SKM-1 (cell line): ENCODE results near the gene SYT11.
A peak's percentile ranks its signal among the peaks of the same experiment; 100 is the strongest.
"Not testable (repeated sequence)": the region's sequence is repeated elsewhere in the genome, so short reads cannot be mapped to it uniquely, and the experiment has no call there.

Experiments
- DNase-seq: peaks from one replicate; lab custom pipeline; 2025; ENCODE audit not compliant: unreplicated experiment; lab: John Stamatoyannopoulos, UW

The SYT11 gene

GRCh38 chr1:155896476-155896875 is 37.1 kb downstream of the SYT11 start:
- DNase-seq, result not testable (repeated sequence)

DNA sequence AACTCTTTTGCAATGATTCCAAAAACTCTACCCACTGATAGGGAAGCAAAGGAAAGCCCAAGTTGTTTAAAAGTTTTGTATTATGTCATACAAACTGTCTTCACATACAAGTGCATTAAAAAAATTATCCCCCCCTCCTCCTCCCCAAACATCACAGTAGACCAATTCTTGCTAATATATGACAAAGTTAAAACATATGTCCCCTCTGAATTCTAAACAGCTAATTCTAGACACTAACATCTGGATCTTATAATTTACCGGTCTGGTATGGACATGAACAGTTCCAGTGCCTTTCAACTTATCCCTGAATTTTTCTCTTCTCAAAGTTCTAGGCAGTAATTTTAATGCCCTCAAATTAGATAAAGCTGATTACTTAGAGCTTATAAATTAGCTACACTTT is 38.4 kb downstream of the SYT11 start:
- no peak for DNase-seq

DNA sequence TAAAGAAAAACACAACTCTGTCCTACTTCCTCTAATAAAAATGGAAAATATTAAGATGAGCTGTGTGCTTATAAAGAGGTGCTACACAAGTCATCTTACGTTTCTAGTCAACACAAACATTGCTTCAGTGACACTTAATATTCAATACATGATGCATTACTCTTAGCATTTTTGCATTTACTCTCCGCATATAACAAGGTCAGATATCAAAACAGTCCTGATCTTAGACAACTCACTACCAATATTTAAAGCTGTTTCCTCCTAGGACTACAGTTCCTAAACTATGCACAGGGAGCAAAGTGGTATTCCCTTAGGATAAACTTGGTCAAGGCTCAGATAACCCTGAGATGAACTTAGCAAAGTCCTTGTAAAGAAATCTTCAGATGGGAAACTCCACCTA is 39.5 kb downstream of the SYT11 start:
- no peak for DNase-seq

DNA sequence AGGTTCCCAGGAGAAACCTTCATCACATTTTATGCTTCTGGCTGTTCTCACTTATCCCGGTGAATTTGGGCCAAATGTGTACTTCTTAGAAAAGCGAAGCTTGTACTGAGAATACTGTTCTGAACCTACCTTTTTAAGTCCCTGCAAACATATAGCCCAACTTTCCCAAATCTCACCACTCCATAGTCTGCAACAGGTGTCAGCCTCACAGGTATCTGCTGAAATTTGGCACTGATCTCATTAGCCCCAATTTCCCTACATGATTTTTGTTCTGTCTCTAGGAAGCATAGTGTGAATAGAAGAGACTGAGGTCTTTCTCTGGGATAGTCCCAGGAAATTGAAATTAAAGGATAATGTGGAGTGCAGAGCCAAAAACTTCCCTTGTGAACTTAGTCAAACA is 40.3 kb downstream of the SYT11 start:
- DNase-seq, result no peak

DNA sequence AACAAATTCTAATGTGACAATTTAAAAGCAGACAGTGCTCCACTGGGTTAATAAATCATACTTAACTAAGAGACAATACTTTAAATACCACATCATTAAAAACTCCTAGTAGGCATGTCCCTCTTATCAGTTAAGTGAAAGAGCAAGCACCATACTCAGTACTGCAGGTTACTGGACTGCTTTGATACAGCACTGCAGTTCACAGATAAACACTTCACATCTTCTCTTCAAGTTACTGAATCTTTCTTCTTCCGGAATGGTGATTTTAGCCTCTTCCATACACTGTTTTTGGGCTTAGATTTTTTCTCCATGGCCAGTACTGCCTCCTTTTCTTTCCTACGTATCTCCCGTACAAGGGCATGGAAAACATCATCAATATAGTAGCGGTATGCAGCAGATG is 40.8 kb downstream of the SYT11 start:
- no peak for DNase-seq

GRCh38 chr1:155904261-155904660 is 44.9 kb downstream of the SYT11 start:
- no peak for DNase-seq

- peak; percentile 91 for DNase-seq
These were observed 50.5 kb downstream of the SYT11 start for GRCh38 chr1:155909894-155910293.

DNA sequence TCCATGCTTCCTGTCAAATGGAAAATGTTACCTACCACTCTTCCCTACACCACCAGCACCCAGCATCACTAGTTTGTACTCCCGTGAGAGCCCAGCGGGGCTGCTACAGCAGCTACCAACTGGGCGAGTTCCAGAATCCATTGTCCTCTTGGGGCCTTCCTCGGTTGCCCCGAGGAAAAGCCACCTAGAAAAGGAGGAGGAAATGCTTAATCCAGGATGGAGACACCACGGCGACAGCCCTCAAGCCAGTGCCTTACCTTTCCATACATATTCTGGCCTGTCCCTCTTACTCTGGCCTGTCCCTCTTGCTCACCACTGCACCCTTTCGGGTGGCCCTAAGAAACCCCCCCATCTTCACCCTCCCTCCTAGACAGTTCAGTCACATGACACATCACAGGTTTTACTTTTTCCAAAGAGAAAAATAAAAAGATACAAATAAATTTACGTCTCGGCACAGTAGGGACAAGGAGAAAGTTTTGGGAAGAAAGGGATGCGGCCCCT is 51.3 kb downstream of the SYT11 start:
- DNase-seq, result no peak

DNA sequence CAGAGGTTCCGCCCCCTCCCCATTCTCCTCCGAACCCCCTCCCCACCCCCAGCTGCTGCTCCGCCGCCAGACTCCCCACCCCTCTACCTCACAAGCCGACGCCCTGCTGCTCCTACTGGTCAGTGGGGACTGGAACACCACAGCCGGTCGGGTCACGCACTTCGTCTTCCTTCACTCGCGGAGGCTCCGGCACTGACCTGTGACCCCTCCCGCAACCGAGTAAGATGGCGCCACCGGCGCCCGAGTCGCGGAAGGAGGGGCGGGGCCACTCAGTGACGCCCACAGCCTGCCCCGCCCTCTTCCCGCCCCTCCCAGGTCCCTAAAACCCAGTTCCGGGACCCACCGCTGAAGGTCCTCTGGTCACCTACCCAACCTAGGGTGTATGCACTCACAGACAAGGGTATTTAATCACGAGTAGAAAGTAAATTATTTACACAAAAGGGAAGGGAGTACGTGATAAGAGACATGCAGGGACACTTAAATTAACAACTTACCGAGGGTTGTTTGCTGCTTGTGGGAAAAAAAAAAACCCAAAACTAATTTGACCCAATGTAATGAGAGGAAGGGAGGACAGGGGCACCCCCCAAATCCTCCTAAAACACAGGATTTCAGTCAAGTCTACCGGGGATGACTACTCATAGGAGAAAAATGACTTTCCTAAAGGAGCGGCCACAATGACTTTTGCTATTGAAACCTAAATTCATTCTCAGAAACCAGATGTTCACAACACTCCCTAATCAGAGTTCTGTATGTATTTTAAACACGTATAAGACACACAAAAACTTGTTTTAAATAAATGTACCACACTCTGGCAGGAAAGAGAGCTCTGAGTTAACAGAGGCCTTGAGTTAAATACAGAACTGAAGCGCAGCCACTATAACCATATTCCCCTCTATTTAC is 52.0 kb downstream of the SYT11 start, which contains the start of gene RIT1:
TSS of gene RIT1 (minus strand) at position 194 of the 900 bp plus-strand sequence. CDS start 588 bp downstream, outside the sequence.
- peak; percentile 87 for DNase-seq

DNA sequence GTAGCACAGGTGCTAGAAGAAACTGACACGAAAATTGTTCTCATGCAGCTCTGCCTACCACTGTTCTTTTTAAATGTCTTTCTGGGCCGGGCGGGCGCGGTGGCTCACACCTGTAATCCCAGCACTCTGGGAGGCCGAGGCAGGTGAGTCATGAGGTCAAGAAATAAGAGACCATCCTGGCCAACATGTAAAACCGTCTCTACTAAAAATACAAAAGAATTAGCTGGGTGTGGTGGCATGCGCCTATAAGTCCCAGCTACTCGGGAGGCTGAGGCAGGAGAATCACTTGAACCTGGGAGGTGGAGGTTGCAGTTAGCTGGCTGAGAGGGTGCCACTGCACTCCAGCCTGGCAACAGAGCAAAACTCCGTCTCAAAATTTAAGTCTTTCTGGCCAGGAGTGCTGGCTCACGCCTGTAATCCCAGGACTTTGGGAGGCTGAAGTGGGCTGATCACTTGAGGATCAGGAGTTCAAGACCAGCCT is 52.7 kb downstream of the SYT11 start:
- no peak for DNase-seq

GRCh38 chr1:155913969-155914757 is 54.8 kb downstream of the SYT11 start:
- DNase-seq, result no peak

GRCh38 chr1:155918660-155919059 is 59.3 kb downstream of the SYT11 start:
- DNase-seq, result no peak

GRCh38 chr1:155919801-155920200 is 60.4 kb downstream of the SYT11 start:
- DNase-seq, result no peak

DNA sequence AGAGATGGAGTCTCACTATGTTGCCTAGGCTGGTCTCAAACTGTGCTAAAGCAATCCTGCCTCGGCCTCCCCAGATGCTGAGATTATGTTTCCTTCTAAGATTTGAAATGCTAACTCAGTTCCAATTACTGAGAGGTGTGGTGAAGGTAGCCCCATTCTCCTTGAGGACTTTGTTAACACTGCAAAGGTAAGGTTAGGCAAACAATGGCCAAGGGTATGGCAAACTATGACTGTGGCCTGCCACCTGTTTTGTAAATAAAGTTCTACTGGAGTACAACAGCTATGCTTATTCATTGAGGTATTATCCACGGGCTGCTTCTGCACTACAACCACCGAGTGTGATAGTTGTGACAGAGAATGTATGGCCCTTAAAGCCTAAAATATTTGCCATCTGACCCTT is 61.4 kb downstream of the SYT11 start:
- no peak for DNase-seq

- DNase-seq, result no peak
These were observed 66.1 kb downstream of the SYT11 start for GRCh38 chr1:155925506-155925905.

DNA sequence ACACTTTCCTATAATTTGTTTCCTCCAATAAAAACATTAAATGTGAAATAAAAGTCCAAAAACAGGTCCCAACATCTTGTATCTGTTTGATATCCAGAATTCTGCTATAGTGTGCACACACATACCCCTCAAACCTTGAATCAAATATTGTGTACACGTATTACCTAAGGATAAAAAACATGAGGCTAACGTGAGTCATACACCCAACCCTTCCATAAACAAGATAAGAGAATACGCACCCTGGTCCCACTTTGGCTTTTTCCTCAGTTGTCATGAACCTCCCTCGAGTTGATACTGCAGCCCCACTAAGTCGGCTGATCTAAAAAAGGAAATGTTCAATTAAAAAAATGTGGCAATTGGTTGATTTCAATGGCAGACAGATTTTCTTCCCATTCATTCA is 69.7 kb downstream of the SYT11 start:
- DNase-seq, result no peak

DNA sequence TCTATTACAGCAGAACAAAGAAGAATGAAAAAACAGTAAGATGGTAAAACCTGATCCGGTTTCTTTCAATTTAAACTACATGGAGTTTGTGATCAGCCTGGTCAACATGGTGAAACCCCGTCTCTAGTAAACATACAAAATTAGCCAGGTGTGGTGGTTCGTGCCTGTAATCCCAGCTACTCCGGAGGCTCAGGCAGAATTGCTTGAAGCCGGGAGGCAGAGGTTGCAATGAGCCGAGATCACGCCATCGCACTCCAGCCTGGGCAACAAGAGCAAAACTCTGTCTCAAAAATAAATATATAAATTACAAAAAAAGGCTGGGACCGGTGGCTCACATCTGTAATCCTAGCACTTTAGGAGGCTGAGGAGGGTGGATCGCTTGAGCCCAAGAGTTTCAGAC is 71.4 kb downstream of the SYT11 start:
- not testable (repeated sequence) for DNase-seq

GRCh38 chr1:155931332-155932038 is 72.1 kb downstream of the SYT11 start:
- DNase-seq, result no peak

DNA sequence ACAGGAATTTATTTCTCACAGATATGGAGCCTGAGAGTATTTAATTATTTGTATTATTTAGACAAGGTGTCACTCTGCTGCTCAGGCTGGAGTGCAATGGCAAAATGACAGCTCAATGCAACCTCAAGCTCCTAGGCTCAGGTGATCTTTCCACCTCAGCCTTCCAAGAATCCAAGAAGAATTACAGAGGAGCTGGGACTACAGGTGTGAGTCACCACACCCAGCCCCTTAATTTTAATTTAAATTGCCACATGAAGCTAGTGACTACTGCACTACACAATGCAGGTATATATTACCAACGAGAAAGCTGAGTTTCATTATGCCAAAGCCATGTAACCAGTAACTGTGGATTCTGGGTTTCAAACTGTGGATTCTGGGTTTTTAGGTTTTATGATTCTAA is 72.7 kb downstream of the SYT11 start:
- no peak for DNase-seq

DNA sequence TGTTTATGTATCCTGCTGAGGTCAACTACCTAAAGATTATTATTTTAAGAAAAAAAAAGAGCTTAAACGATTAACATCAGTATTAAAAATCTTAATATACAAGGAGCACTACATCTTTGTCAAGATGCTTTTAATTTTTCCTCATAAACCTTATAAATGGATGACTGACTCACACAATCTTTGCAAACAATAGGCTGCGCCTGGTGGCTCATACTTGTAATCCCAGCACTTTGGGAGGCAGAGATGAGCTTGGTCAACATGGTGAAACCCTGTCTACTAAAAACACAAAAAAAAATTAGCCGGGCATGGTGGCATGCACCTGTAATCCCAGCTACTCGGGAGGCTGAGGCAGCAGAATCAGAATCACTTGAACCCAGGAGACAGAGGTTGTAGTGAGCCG is 73.1 kb downstream of the SYT11 start:
- DNase-seq, result no peak

GRCh38 chr1:155933591-155934096 is 74.3 kb downstream of the SYT11 start:
- no peak for DNase-seq
